GM18505 (cell line): ENCODE data around the gene C13orf42.
"Not testable (repeated sequence)": the region's sequence is repeated elsewhere in the genome, so short reads cannot be mapped to it uniquely, and the experiment has no call there.

ENCODE experiments used
- ATAC-seq: cut with Tn5 transposase; IDR thresholded peaks from one replicate; pipeline ENCODE4 v1.9.1; 2021; ENCODE audit not compliant: unreplicated experiment
- POLR2A ChIP-seq: IDR thresholded peaks from 4 replicates; pipeline ENCODE4 v1.6.1; 2011; ENCODE audit warnings: borderline replicate concordance; ENCODE audit not compliant: insufficient read depth, insufficient read length; ENCODE audit errors: extremely low read depth

C13orf42 gene

GRCh38 chr13:51136276-51136980 lies 25.4 kb upstream of the C13orf42 start:
- ATAC-seq, result no peak
- TF ChIP-seq POLR2A, result no peak

GRCh38 chr13:51134763-51135365 lies 23.8 kb upstream of the C13orf42 start:
- no peak for ATAC-seq
- no peak for TF ChIP-seq POLR2A

GRCh38 chr13:51130348-51130747 lies 19.3 kb upstream of the C13orf42 start:
- no peak for ATAC-seq
- no peak for TF ChIP-seq POLR2A

- ATAC-seq, result peak; percentile 93
- TF ChIP-seq POLR2A, result no peak
Measured at GRCh38 chr13:51125495-51126226, 14.6 kb upstream of the C13orf42 start.

GRCh38 chr13:51122868-51123566 lies 11.9 kb upstream of the C13orf42 start:
- no peak for ATAC-seq
- no peak for TF ChIP-seq POLR2A

GRCh38 chr13:51120873-51121272 lies 9.8 kb upstream of the C13orf42 start:
- not testable (repeated sequence) for ATAC-seq

- TF ChIP-seq POLR2A, result no peak
- no peak for ATAC-seq
Measured at GRCh38 chr13:51118809-51119431, 7.8 kb upstream of the C13orf42 start.

- no peak for ATAC-seq
- TF ChIP-seq POLR2A, result no peak
Measured at GRCh38 chr13:51113969-51114368, 2.9 kb upstream of the C13orf42 start.

- ATAC-seq, result no peak
- no peak for TF ChIP-seq POLR2A
Measured at GRCh38 chr13:51113186-51113881, 2.3 kb upstream of the C13orf42 start.

GRCh38 chr13:51112771-51113170 lies 1.7 kb upstream of the C13orf42 start:
- no peak for ATAC-seq
- no peak for TF ChIP-seq POLR2A

- ATAC-seq, result no peak
- TF ChIP-seq POLR2A, result no peak
Measured at GRCh38 chr13:51111997-51112396, 923 bp upstream of the C13orf42 start.

- ATAC-seq, result no peak
- no peak for TF ChIP-seq POLR2A
Measured at GRCh38 chr13:51107996-51108395, 3.1 kb downstream of the C13orf42 start.

- no peak for ATAC-seq
- no peak for TF ChIP-seq POLR2A
Measured at GRCh38 chr13:51105046-51105445, 6.0 kb downstream of the C13orf42 start.

GRCh38 chr13:51101636-51102235 lies 9.3 kb downstream of the C13orf42 start:
- TF ChIP-seq POLR2A, result no peak
- ATAC-seq, result no peak
